BJ (cell line): ENCODE measurements around the gene CACNA2D2. TPM values are rescaled to one million over a fixed set of nuclear protein-coding genes. Genes with fewer than 3 reads are reported as not detected.

Source experiments
- CTCF ChIA-PET: fragments of 350-600 bp; formaldehyde crosslinking; extraction: SDS; loops from one replicate; lab custom pipeline; 2021; ENCODE audit warnings: antibody characterized with exemption, inconsistent platforms; lab: Yijun Ruan, JAX
- POLR2A ChIA-PET: fragments of 300-600 bp; sonication (Branson Sonifier 250); formaldehyde crosslinking; extraction: SDS; loops from one replicate; lab custom pipeline; 2021; ENCODE audit warnings: antibody characterized with exemption; lab: Charles Lee
- DNase-seq: peaks from one replicate; pipeline ENCODE4 v3.0.0-alpha.2; 2011; ENCODE audit warnings: low read depth
- H3K27me3 ChIP-seq: 2 replicates; pipeline ENCODE4 v1.6.0; 2011; ENCODE audit warnings: low read length; ENCODE audit not compliant: control insufficient read depth, insufficient read depth
- H3K36me3 ChIP-seq: 2 replicates; pipeline ENCODE4 v1.5.1; 2011; ENCODE audit warnings: low read length; ENCODE audit not compliant: control insufficient read depth, insufficient read depth
- H3K4me3 ChIP-seq: 2 replicates; pipeline ENCODE4 v1.5.1; 2011; ENCODE audit warnings: low read depth, mild to moderate bottlenecking, control low read depth, low read length
- polyA plus RNA-seq: library from polyadenylated mRNA; depleted of rRNA; stranded (reverse); fragments of >200 nt; gene quantifications from 2 replicates; pipeline ENCODE4 v1.2.3, GENCODE V29; 2011
- TF ChIP-seq, protein P1 (sequence below): IDR thresholded peaks from 2 replicates; pipeline ENCODE4 v1.5.1; 2011; ENCODE audit warnings: low read depth, mild to moderate bottlenecking, control low read depth, inconsistent platforms, low read length, moderate library complexity; ENCODE audit not compliant: insufficient read depth

CACNA2D2 gene
- polyA plus RNA-seq, 1 experiment, result 0.11 TPM

- TF ChIP-seq, protein P1, sequence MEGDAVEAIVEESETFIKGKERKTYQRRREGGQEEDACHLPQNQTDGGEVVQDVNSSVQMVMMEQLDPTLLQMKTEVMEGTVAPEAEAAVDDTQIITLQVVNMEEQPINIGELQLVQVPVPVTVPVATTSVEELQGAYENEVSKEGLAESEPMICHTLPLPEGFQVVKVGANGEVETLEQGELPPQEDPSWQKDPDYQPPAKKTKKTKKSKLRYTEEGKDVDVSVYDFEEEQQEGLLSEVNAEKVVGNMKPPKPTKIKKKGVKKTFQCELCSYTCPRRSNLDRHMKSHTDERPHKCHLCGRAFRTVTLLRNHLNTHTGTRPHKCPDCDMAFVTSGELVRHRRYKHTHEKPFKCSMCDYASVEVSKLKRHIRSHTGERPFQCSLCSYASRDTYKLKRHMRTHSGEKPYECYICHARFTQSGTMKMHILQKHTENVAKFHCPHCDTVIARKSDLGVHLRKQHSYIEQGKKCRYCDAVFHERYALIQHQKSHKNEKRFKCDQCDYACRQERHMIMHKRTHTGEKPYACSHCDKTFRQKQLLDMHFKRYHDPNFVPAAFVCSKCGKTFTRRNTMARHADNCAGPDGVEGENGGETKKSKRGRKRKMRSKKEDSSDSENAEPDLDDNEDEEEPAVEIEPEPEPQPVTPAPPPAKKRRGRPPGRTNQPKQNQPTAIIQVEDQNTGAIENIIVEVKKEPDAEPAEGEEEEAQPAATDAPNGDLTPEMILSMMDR, result no peak
- H3K27me3 ChIP-seq, result no peaks in the 10 kb centered on the region
- H3K4me3 ChIP-seq, result no peak overlapping the region
- POLR2A ChIA-PET, result interaction anchor here (0.8 kb wide), 1 partner anchor 1835 kb away, joined by 11 read pairs; no protein-coding TSS in a partner anchor
- CTCF ChIA-PET, result interaction anchor here (0.9 to 1.8 kb wide), 4 partner anchors 14 to 189 kb away, joined by 3 to 5 read pairs (median 4); partner anchors contain the start of gene RASSF1
- H3K36me3 ChIP-seq, result peaks cover 23% of the 10 kb centered on the region
- DNase-seq, result no peak
Measured at GRCh38 chr3:50353245-50354004, 150.0 kb downstream of the CACNA2D2 start.

DNA sequence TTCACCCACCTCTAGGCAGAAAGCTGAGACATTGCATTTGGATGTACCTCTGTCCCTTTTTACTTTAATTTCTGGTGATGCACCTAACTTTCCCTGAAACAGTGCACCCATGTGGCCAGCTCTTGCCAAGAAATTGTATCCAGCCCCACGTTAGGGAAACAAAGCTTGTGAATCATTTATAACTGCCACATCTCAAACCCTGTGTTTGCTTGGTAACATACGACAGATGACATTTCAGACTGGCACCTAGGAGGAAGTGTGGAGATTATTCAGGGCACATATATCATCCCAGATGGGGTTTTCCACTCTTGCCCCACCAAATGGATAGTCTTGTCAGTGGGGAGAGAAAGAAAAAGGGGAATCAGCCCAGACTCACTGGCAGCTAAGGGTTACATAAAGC, 150.7 kb downstream of the CACNA2D2 start:
- DNase-seq, result no peak
- POLR2A ChIA-PET, result no interaction called here
- Histone ChIP-seq H3K27me3 (no peaks in the 10 kb centered on the region), H3K4me3 (no peak overlapping the region), H3K36me3 (peaks cover 25% of the 10 kb centered on the region)
- CTCF ChIA-PET, result interaction anchor here (1.8 kb wide), 2 partner anchors 13 to 16 kb away, joined by 4 to 5 read pairs; partner anchors contain the start of gene RASSF1
- TF ChIP-seq, protein P1, result peak; percentile 33

GRCh38 chr3:50351323-50351697, 152.1 kb downstream of the CACNA2D2 start:
- CTCF ChIA-PET, result interaction anchor here (0.6 to 7.3 kb wide), 6 partner anchors 11 to 199 kb away, joined by 4 to 98 read pairs (median 8); partner anchors contain the start of gene RASSF1
- peak overlapping the region; percentile 85 for H3K4me3 ChIP-seq
- TF ChIP-seq, protein P1, result no peak
- no peaks in the 10 kb centered on the region for H3K27me3 ChIP-seq
- peaks cover 23% of the 10 kb centered on the region for H3K36me3 ChIP-seq
- no peak for DNase-seq
- POLR2A ChIA-PET, result no interaction called here

DNA sequence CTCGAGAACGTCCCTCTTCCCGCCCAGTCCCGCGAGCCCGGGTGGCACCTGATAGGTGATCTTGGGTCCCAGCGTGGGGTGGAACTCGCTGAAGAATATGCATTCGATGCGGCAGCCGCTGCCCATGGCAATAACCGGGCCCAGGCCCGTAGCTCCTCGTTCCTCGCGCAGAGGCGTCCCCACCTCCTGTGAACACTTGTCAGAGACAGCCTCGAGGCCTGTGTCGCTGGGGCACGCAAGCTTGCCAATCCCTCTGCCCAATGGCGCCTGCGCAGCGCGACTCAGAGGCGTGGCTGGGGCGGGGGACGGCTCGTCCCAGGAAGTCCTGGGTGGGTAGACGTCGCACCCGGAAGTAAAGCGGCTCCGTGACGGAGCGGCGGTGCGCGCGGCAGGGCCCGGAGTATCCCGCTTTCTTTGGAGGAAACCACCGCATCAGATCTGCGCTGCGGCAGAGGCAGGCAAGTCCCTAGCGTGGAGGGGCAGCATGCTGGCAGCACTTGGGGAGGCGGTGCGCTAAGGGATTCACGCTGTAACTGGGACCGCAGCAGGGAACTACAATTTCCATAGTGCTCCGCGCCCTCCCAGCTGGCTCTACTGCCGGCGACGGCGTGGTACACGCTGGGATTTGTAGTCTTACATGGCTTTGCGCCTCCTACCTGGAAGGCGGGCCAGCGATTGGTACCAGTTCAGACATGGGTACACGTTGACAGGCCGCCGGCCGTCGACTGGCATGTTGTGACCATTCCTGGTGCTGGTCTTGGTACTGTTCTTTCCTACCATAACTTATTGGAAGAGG, 152.7 kb downstream of the CACNA2D2 start, which contains the start of the genes CYB561D2 and NPRL2:
Gene CYB561D2 (plus strand): TSS at position 336 of the 796 bp plus-strand sequence. CDS start 572 bp downstream, outside the sequence.
Gene NPRL2 (minus strand): TSS at position 249 of the 796 bp plus-strand sequence. CDS start 123 bp downstream, at position 126.
- Histone ChIP-seq H3K36me3 (peaks cover 21% of the 10 kb centered on the region), H3K27me3 (no peaks in the 10 kb centered on the region), H3K4me3 (peak within 1 kb of the TSS; percentile 85)
- ChIA-PET CTCF (interaction anchor here (0.6 to 7.3 kb wide), 10 partner anchors 8 to 202 kb away, joined by 3 to 98 read pairs (median 4); partner anchors contain the start of gene RASSF1), POLR2A (interaction anchor here (0.7 kb wide), 1 partner anchor 13 kb away, joined by 5 read pairs; no protein-coding TSS in a partner anchor)
- peak; percentile 68 for DNase-seq
- TF ChIP-seq, protein P1, result no peak
